ENCODE data around the gene KPNA1. TPM values are rescaled to one million over a fixed set of nuclear protein-coding genes. Genes with fewer than 3 reads are reported as not detected.

The KPNA1 gene
- total RNA-seq, 1 donor from 2014 or later = 54.0 TPM

GRCh38 chr3:122553171-122553570 is 38.4 kb upstream of the KPNA1 start:
- peaks cover 0 to 59% of the 10 kb centered on the region in 2 donors for H3K36me3 ChIP-seq
- H3K27me3 ChIP-seq = no peaks in the 10 kb centered on the region
- intact Hi-C loops (cut with DNase I) = no loop called here
- H3K9me3 ChIP-seq = no peaks in the 10 kb centered on the region
- no peak for DNase-seq (ENCODE audit: extremely low spot score in 2 of 2)
- H3K4me3 ChIP-seq = no peak overlapping the region
- H3K4me1 ChIP-seq = no peaks in the 10 kb centered on the region
- TF ChIP-seq POLR2A (IDR thresholded peaks at IDR 0.05) = no peak
- no peak overlapping the region for H3K27ac ChIP-seq

- no peak overlapping the region for H3K27ac ChIP-seq
- no peaks in the 10 kb centered on the region for H3K9me3 ChIP-seq
- TF ChIP-seq POLR2AphosphoS5 (IDR thresholded peaks at IDR 0.05; ENCODE audit: insufficient read depth in 1 of 2, low read depth in 1 of 2) (no peak), CTCF (IDR thresholded peaks at IDR 0.05) (no peak), POLR2A (IDR thresholded peaks at IDR 0.05) (no peak)
- H3K36me3 ChIP-seq = peaks cover 0 to 61% of the 10 kb centered on the region in 2 donors
- no peak overlapping the region for H3K4me3 ChIP-seq
- no peak for DNase-seq (ENCODE audit: extremely low spot score in 2 of 2)
- no peaks in the 10 kb centered on the region for H3K4me1 ChIP-seq
- no peaks in the 10 kb centered on the region for H3K27me3 ChIP-seq
- intact Hi-C loops (cut with DNase I) = no loop called here
Observed at GRCh38 chr3:122548619-122549018, 33.9 kb upstream of the KPNA1 start.

- intact Hi-C loops (cut with DNase I) = no loop called here
- Histone ChIP-seq H3K4me1 (no peaks in the 10 kb centered on the region), H3K9me3 (no peaks in the 10 kb centered on the region), H3K27ac (no peak overlapping the region), H3K27me3 (no peaks in the 10 kb centered on the region), H3K36me3 (peaks cover 0 to 61% of the 10 kb centered on the region in 2 donors), H3K4me3 (no peak overlapping the region)
- DNase-seq (ENCODE audit: extremely low spot score in 2 of 2) = no peak
- TF ChIP-seq POLR2AphosphoS5 (IDR thresholded peaks at IDR 0.05; ENCODE audit: insufficient read depth in 1 of 2, low read depth in 1 of 2) = no peak
- TF ChIP-seq POLR2A (IDR thresholded peaks at IDR 0.05) = no peak
- no peak for TF ChIP-seq CTCF (IDR thresholded peaks at IDR 0.05)
Observed at GRCh38 chr3:122548076-122548475, 33.3 kb upstream of the KPNA1 start.

- H3K4me1 ChIP-seq = no peaks in the 10 kb centered on the region
- intact Hi-C loops (cut with DNase I) = no loop called here
- TF ChIP-seq CTCF (IDR thresholded peaks at IDR 0.05) (no peak), POLR2AphosphoS5 (IDR thresholded peaks at IDR 0.05; ENCODE audit: insufficient read depth in 1 of 2, low read depth in 1 of 2) (no peak), POLR2A (IDR thresholded peaks at IDR 0.05) (no peak)
- H3K9me3 ChIP-seq = no peaks in the 10 kb centered on the region
- no peak for DNase-seq (ENCODE audit: extremely low spot score in 2 of 2)
- H3K27me3 ChIP-seq = no peaks in the 10 kb centered on the region
- H3K4me3 ChIP-seq = no peak overlapping the region
- no peak overlapping the region for H3K27ac ChIP-seq
- H3K36me3 ChIP-seq = peaks cover 0 to 44% of the 10 kb centered on the region in 2 donors
Observed at GRCh38 chr3:122546151-122546550, 31.4 kb upstream of the KPNA1 start.

GRCh38 chr3:122538956-122539490 is 24.3 kb upstream of the KPNA1 start:
- Histone ChIP-seq H3K36me3 (peaks cover 0 to 31% of the 10 kb centered on the region in 2 donors), H3K4me3 (no peak overlapping the region), H3K9me3 (no peaks in the 10 kb centered on the region), H3K4me1 (peaks cover 4% of the 10 kb centered on the region), H3K27ac (no peak overlapping the region), H3K27me3 (no peaks in the 10 kb centered on the region)
- intact Hi-C loops (cut with DNase I) = no loop called here
- TF ChIP-seq POLR2A (IDR thresholded peaks at IDR 0.05) = no peak
- no peak for TF ChIP-seq CTCF (IDR thresholded peaks at IDR 0.05)
- no peak for TF ChIP-seq POLR2AphosphoS5 (IDR thresholded peaks at IDR 0.05; ENCODE audit: insufficient read depth in 1 of 2, low read depth in 1 of 2)
- no peak for DNase-seq (ENCODE audit: extremely low spot score in 2 of 2)

All from vagina (tissue), 2 donors.